B cell (primary cell): Measurements from ENCODE around the gene EID1. TPM values are rescaled to one million over a fixed set of nuclear protein-coding genes. Genes with fewer than 3 reads are reported as not detected.

Experiments used
- ATAC-seq: fragments of 200-7000 bp; cut with Tn5 transposase; one replicate; pipeline ENCODE4 v1.10.0; 2021; ENCODE audit warnings: low read depth, mild to moderate bottlenecking, moderate number of reproducible peaks, moderate library complexity
- CTCF ChIA-PET: fragments of 350-600 bp; sonication (Branson Sonifier 250); formaldehyde crosslinking; loops from one replicate; lab custom pipeline; 2021; ENCODE audit warnings: antibody characterized with exemption, inconsistent platforms; lab: Charles Lee
- POLR2A ChIA-PET: fragments of 350-600 bp; sonication (Branson Sonifier 250); formaldehyde crosslinking; loops from one replicate; lab custom pipeline; 2021; ENCODE audit warnings: antibody characterized with exemption; lab: Charles Lee
- DNase-seq: peaks from one replicate; pipeline ENCODE4 v3.0.0; 2013
- H2AFZ ChIP-seq: 2 replicates; pipeline ENCODE4 v1.6.1; 2012; ENCODE audit warnings: mild to moderate bottlenecking, low read depth, low read length; ENCODE audit not compliant: insufficient read depth, poor library complexity, severe bottlenecking
- H3K27ac ChIP-seq, 2 donors: 1 replicate in 1 of 2; 2 replicates in 1 of 2; pipeline ENCODE4 v1.5.1; 2012 to 2013; ENCODE audit warnings: low read length in 2 of 2, mild to moderate bottlenecking in 2 of 2, moderate library complexity in 1 of 2
- H3K27me3 ChIP-seq, 4 experiments: fragments of 200-600 bp in 1 of 4; sonication (generic) in 1 of 4; replicated peaks in 1 of 4; 1 replicate in 2 of 4; 2 replicates in 2 of 4; pipeline versions ENCODE4 v1.6.1 to v1.7.0; 2013 to 2016; ENCODE audit warnings: low read length in 3 of 4, mild to moderate bottlenecking in 2 of 4, mixed read lengths in 1 of 4, moderate library complexity in 1 of 4; ENCODE audit not compliant: insufficient read depth in 4 of 4, control insufficient read depth in 3 of 4; ENCODE audit errors: control extremely low read depth in 1 of 4
- H3K36me3 ChIP-seq, 2 experiments: replicated peaks in 1 of 2; 1 replicate in 1 of 2; 2 replicates in 1 of 2; pipeline versions ENCODE4 v1.6.1 to v1.7.1; 2013; ENCODE audit warnings: low read length in 1 of 2; ENCODE audit not compliant: insufficient read depth in 2 of 2, control insufficient read depth in 1 of 2; ENCODE audit errors: control extremely low read depth in 1 of 2, extremely low read depth in 1 of 2
- H3K4me1 ChIP-seq, 2 donors: fragments of 200-600 bp in 1 of 2; sonication (generic) in 1 of 2; 1 replicate in 1 of 2; 2 replicates in 1 of 2; pipeline versions ENCODE4 v1.5.1 to v1.6.1; 2013 to 2017; ENCODE audit warnings: low read length in 2 of 2; ENCODE audit not compliant: control insufficient read depth in 2 of 2, insufficient read depth in 2 of 2
- H3K4me2 ChIP-seq: replicated peaks from 2 replicates; pipeline ENCODE3; 2012; ENCODE audit warnings: mild to moderate bottlenecking, low read depth, low read length; ENCODE audit not compliant: poor library complexity, severe bottlenecking
- H3K4me3 ChIP-seq, 5 experiments: fragments of 200-600 bp in 1 of 5; sonication (generic) in 1 of 5; 1 replicate in 3 of 5; 2 replicates in 2 of 5; pipeline versions ENCODE4 v1.5.1 to v1.7.0; 2011 to 2016; ENCODE audit warnings: low read length in 4 of 5, mild to moderate bottlenecking in 4 of 5, low read depth in 2 of 5, control low read depth in 1 of 5, moderate library complexity in 1 of 5; ENCODE audit not compliant: insufficient read depth in 1 of 5; ENCODE audit errors: control extremely low read depth in 1 of 5, extremely low read depth in 1 of 5
- H3K79me2 ChIP-seq: fragments of 200-600 bp; sonication (generic); one replicate; pipeline ENCODE4 v1.6.0; 2016; ENCODE audit warnings: low read length; ENCODE audit not compliant: control insufficient read depth, insufficient read depth
- H3K9ac ChIP-seq: fragments of 200-600 bp; sonication (generic); 2 replicates; pipeline ENCODE4 v1.6.1; 2017; ENCODE audit warnings: mild to moderate bottlenecking, low read length, moderate library complexity
- H3K9me3 ChIP-seq, 3 donors: one replicate each; pipeline versions ENCODE4 v1.6.1 to v1.7.1; 2013; ENCODE audit warnings: low read length in 2 of 3; ENCODE audit not compliant: control insufficient read depth in 2 of 3, insufficient read depth in 1 of 3; ENCODE audit errors: control extremely low read depth in 1 of 3
- H4K20me1 ChIP-seq: 2 replicates; pipeline ENCODE4 v1.6.0; 2012; ENCODE audit warnings: mild to moderate bottlenecking, low read length; ENCODE audit not compliant: insufficient read depth, control insufficient read depth, poor library complexity, severe bottlenecking
- H3K27ac Mint-ChIP-seq: one replicate; pipeline ENCODE4 v1.8.0; 2021; ENCODE audit warnings: mixed read lengths
- H3K27me3 Mint-ChIP-seq: one replicate; pipeline ENCODE4 v1.8.0; 2021; ENCODE audit warnings: mixed read lengths
- H3K4me1 Mint-ChIP-seq: one replicate; pipeline ENCODE4 v1.8.0; 2021; ENCODE audit warnings: mixed read lengths
- H3K4me3 Mint-ChIP-seq: one replicate; pipeline ENCODE4 v1.8.0; 2021; ENCODE audit warnings: mixed read lengths
- H3K9me3 Mint-ChIP-seq: one replicate; pipeline ENCODE4 v1.8.0; 2022; ENCODE audit warnings: mixed read lengths; ENCODE audit not compliant: insufficient read depth
- EZH2 ChIP-seq: IDR thresholded peaks from 2 replicates; pipeline ENCODE4 v1.6.1; 2012; ENCODE audit warnings: borderline replicate concordance, low read depth, mild to moderate bottlenecking, moderate library complexity, low read length; ENCODE audit not compliant: insufficient read depth, poor library complexity, severe bottlenecking
- WGBS: methylation state at CpG from one replicate; pipeline ENCODE4 v1.1.5; 2013; ENCODE audit warnings: missing lambda C conversion rate; ENCODE audit not compliant: insufficient coverage; 5-methylcytosine and 5-hydroxymethylcytosine counted together
- intact Hi-C: fragments of 100-400 bp; cut with micrococcal nuclease; formaldehyde crosslinking; loops from one replicate; pipeline ENCODE4 v1.10.0; 2022
- polyA plus RNA-seq: library from polyadenylated mRNA; depleted of rRNA; stranded (reverse); fragments of >200 nt; gene quantifications from 2 replicates; pipeline ENCODE4 v1.2.3, GENCODE V29; 2012
- total RNA-seq, 2 donors: library from RNA; stranded (reverse); fragments of 120-200 nt in 1 of 2; gene quantifications; 1 replicate in 1 of 2; 2 replicates in 1 of 2; pipeline versions ENCODE4 v1.2.3 to v1.2.4, GENCODE V29; 2013 to 2022
- TF ChIP-seq, protein P1 (sequence below): fragments of 200-600 bp; IDR thresholded peaks from one replicate; pipeline ENCODE4 v1.8.0; 2022; ENCODE audit warnings: antibody characterized with exemption, mild to moderate bottlenecking

EID1 gene
- total and polyA plus RNA-seq, 2 donors (not counting 1 experiment from before 2014, with no cell fraction given) = 30.2 to 56.5 TPM

DNA sequence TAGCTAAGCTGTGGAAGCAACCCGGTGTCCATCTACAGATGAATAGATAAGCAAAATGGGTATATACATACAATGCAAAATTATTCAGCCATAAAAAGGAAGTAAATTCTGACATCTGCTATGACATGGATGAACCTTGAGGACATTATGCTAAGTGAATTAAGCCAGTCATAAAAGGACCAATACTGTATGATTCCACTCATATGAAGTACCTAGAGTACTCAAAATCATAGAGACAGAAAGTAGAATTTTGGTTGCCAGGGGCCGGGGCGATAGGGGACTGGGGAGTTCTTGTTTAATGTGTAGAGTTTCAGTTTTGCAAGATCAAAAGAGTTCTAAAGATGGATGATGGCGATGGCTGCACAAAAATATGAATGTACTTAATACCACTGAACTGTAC lies 10.3 kb downstream of the EID1 start:
- Histone ChIP-seq H3K4me2 (no peak overlapping the region), H3K9me3 (no peaks in the 10 kb centered on the region), H3K4me1 (no peaks in the 10 kb centered on the region), H2AFZ (no peak overlapping the region), H3K27me3 (no peaks in the 10 kb centered on the region), H3K36me3 (no peaks in the 10 kb centered on the region), H3K4me3 (no peak overlapping the region), H3K79me2 (no peaks in the 10 kb centered on the region), H3K27ac (no peak overlapping the region), H3K9ac (no peak overlapping the region), H4K20me1 (no peaks in the 10 kb centered on the region)
- Mint-ChIP-seq H3K27ac (no peak overlapping the region), H3K4me1 (no peaks in the 10 kb centered on the region), H3K27me3 (peaks cover 28% of the 10 kb centered on the region), H3K9me3 (no peaks in the 10 kb centered on the region), H3K4me3 (no peak overlapping the region)
- TF ChIP-seq, protein P1, sequence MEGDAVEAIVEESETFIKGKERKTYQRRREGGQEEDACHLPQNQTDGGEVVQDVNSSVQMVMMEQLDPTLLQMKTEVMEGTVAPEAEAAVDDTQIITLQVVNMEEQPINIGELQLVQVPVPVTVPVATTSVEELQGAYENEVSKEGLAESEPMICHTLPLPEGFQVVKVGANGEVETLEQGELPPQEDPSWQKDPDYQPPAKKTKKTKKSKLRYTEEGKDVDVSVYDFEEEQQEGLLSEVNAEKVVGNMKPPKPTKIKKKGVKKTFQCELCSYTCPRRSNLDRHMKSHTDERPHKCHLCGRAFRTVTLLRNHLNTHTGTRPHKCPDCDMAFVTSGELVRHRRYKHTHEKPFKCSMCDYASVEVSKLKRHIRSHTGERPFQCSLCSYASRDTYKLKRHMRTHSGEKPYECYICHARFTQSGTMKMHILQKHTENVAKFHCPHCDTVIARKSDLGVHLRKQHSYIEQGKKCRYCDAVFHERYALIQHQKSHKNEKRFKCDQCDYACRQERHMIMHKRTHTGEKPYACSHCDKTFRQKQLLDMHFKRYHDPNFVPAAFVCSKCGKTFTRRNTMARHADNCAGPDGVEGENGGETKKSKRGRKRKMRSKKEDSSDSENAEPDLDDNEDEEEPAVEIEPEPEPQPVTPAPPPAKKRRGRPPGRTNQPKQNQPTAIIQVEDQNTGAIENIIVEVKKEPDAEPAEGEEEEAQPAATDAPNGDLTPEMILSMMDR = no peak
- no peak for TF ChIP-seq EZH2
- intact Hi-C loops = no loop called here
- ATAC-seq = no peak
- POLR2A ChIA-PET = no interaction called here
- WGBS = no CpG with 5 or more reads among the region's 4 CpGs
- DNase-seq = no peak
- CTCF ChIA-PET = no interaction called here

DNA sequence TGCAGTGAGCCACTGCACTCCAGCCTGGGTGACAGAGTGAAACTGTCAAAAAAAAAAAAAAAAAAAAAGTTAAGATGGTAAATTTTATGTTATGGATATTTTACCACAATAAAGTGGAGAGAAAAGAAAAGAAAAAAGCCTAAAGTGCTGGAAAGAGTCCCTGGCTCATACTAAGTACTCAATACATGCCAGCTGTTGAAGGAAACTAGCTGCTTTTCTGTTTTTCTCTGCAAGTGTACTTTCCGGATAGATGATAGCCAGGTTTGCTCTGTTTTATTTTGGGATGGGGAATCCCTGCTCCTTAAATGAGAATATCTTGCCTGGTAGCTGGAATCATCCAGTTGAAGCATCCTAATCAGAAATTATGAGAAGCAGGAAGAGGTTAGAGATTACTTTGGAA lies 10.9 kb downstream of the EID1 start:
- WGBS = 100% methylated on average over 1 of the region's 1 CpG
- no peak overlapping the region for H3K27ac Mint-ChIP-seq
- TF ChIP-seq, protein P1 = no peak
- Histone ChIP-seq H2AFZ (no peak overlapping the region), H3K27ac (no peak overlapping the region), H3K9me3 (no peaks in the 10 kb centered on the region), H3K4me3 (no peak overlapping the region), H3K4me1 (no peaks in the 10 kb centered on the region), H3K4me2 (no peak overlapping the region), H3K9ac (no peak overlapping the region), H3K27me3 (no peaks in the 10 kb centered on the region), H3K79me2 (no peaks in the 10 kb centered on the region), H4K20me1 (no peaks in the 10 kb centered on the region), H3K36me3 (no peaks in the 10 kb centered on the region)
- no peak overlapping the region for H3K4me3 Mint-ChIP-seq
- no peak for ATAC-seq
- intact Hi-C loops = no loop called here
- CTCF ChIA-PET = no interaction called here
- POLR2A ChIA-PET = interaction anchor here (1.3 kb wide), 1 partner anchor 11 kb away, joined by 3 read pairs; the partner anchor contains the start of gene EID1
- no peaks in the 10 kb centered on the region for H3K4me1 Mint-ChIP-seq
- no peak for DNase-seq
- peaks cover 31% of the 10 kb centered on the region for H3K27me3 Mint-ChIP-seq
- H3K9me3 Mint-ChIP-seq = no peaks in the 10 kb centered on the region
